ENCODE data around the gene OR2B2.

Gene OR2B2

GRCh38 chr6:27894839-27895762, 17.1 kb downstream of the OR2B2 start (continued):
- TF ChIP-seq HOXC10 (CRISPR knock-in tag; IDR thresholded peaks at IDR 0.05) (no peak), ZBTB48 (tag by site-specific recombination; IDR thresholded peaks at IDR 0.05) (0 out of 2 replicates have a peak, but pooled peaks have one; percentile 32), PATZ1 (tag by site-specific recombination; IDR thresholded peaks at IDR 0.05) (0 out of 2 replicates have a peak, but pooled peaks have one; percentile 33), ZNF645 (tag by site-specific recombination; IDR thresholded peaks at IDR 0.05) (no peak), PRDM1 (tag by site-specific recombination; IDR thresholded peaks at IDR 0.05) (peak; percentile 95), ZFP37 (tag by site-specific recombination; IDR thresholded peaks at IDR 0.05) (peak; percentile 92), ZNF585B (tag by site-specific recombination; IDR thresholded peaks at IDR 0.05) (no peak), MYNN (tag by site-specific recombination; IDR thresholded peaks at IDR 0.05; ENCODE audit: borderline replicate concordance) (no peak), ZNF423 (tag by site-specific recombination; IDR thresholded peaks at IDR 0.05) (no peak), ZBTB7A (tag by site-specific recombination; IDR thresholded peaks at IDR 0.05; ENCODE audit: low read depth) (no peak; the same call in 1 of the 2 replicates), CTCF (tag by site-specific recombination; IDR thresholded peaks at IDR 0.05) (peak; percentile 89), ZEB2 (tag by site-specific recombination; IDR thresholded peaks at IDR 0.05) (peak; percentile 93), ZNF335 (tag by site-specific recombination; conservative IDR thresholded peaks at IDR 0.05) (peak; percentile 69), OSR2 (tag by site-specific recombination; IDR thresholded peaks at IDR 0.05) (no peak), ZNF280C (tag by site-specific recombination; IDR thresholded peaks at IDR 0.05) (no peak), ZNF280D (tag by site-specific recombination; IDR thresholded peaks at IDR 0.05) (no peak), ZNF837 (tag by site-specific recombination; IDR thresholded peaks at IDR 0.05) (no peak), ZNF37A (tag by site-specific recombination; IDR thresholded peaks at IDR 0.05) (no peak), ZNF777 (tag by site-specific recombination; IDR thresholded peaks at IDR 0.05; ENCODE audit: borderline replicate concordance) (no peak), ZNF558 (tag by site-specific recombination; IDR thresholded peaks at IDR 0.05) (peak; percentile 38; the same call in 1 of the 2 replicates), ZNF707 (tag by site-specific recombination; IDR thresholded peaks at IDR 0.05) (no peak), ZNF768 (tag by site-specific recombination; IDR thresholded peaks at IDR 0.05) (no peak), KLF16 (tag by site-specific recombination; IDR thresholded peaks at IDR 0.05) (no peak), ZNF692 (tag by site-specific recombination; IDR thresholded peaks at IDR 0.05) (peak; percentile 82), ZNF169 (tag by site-specific recombination; IDR thresholded peaks at IDR 0.05) (no peak), MZF1 (tag by site-specific recombination; IDR thresholded peaks at IDR 0.05; ENCODE audit: borderline replicate concordance) (peak; percentile 15; the same call in 1 of the 2 replicates)

Data from HEK293 (cell line).